22Rv1 (cell line): ENCODE data around the gene ADGRG6.
A peak's percentile ranks its signal among the peaks of the same experiment; 100 is the strongest.

Experiments used
- H3K27ac ChIP-seq: fragments of 450-650 bp; 2 replicates; pipeline ENCODE4 v1.5.1; 2017
- CTCF ChIP-seq: fragments of 450-650 bp; IDR thresholded peaks from 2 replicates; pipeline ENCODE4 v1.5.1; 2017; ENCODE audit warnings: mild to moderate bottlenecking
- ZFX ChIP-seq: fragments of 450-650 bp; IDR thresholded peaks from 2 replicates; pipeline ENCODE4 v1.6.1; 2017; ENCODE audit warnings: antibody characterized with exemption, borderline replicate concordance

Gene ADGRG6

GRCh38 chr6:142297996-142298753, 3.6 kb upstream of the ADGRG6 start:
- H3K27ac ChIP-seq, result no peak overlapping the region

GRCh38 chr6:142300302-142300701, 1.5 kb upstream of the ADGRG6 start:
- TF ChIP-seq CTCF, result no peak
- TF ChIP-seq ZFX, result no peak
- no peak overlapping the region for H3K27ac ChIP-seq

More at GRCh38 chr6:142297996-142298753, 3.6 kb upstream of the ADGRG6 start:
- TF ChIP-seq CTCF (no peak), ZFX (no peak)

GRCh38 chr6:142300758-142301650, 803 bp upstream of the ADGRG6 start:
- TF ChIP-seq ZFX, result no peak
- no peak for TF ChIP-seq CTCF
- peak overlapping the region; percentile 83 for H3K27ac ChIP-seq

- TF ChIP-seq CTCF (no peak), ZFX (no peak)
- H3K27ac ChIP-seq, result peak overlapping the region; percentile 83
These were observed 791 bp downstream of the ADGRG6 start for GRCh38 chr6:142302421-142303175.

DNA sequence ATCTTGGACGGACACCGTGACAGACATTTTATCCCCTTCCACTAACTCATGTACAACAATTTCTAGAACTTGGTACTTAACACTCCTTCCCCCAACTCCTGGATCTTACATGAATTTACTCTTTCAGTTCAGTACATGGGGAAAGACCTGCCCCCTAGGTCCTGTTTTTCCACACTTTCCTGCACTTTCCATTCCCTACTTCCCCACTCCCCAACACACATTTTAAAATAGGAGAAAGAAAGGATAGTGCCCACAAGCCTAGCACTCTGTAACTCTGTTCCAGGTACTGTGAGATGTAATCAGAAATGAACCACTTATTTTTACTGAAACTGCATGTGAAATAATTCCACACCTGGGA, 1.3 kb downstream of the ADGRG6 start:
- TF ChIP-seq CTCF (no peak), ZFX (no peak)
- peak overlapping the region; percentile 83 for H3K27ac ChIP-seq

DNA sequence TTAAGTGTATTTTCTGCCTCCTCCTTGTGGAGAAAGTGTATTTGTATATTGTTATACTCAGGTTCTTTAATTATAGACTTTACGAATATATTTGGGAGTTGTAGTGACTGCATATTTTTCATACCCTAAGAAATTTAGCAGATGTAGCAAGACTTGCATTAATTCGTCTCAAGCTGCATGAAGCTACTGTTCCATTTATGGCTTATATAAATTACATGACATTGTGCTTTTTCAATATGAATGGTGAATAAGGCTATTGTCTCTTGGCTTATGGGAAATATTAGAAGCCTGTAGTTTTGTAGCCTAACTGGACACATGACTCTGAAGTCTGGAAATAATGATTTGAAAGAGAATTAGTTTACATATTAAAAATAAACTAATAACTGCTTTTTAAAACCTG, 2.4 kb downstream of the ADGRG6 start:
- TF ChIP-seq CTCF (no peak), ZFX (no peak)
- H3K27ac ChIP-seq, result no peak overlapping the region
